ENCODE results near the gene OR52N5. TPM values are rescaled to one million over a fixed set of nuclear protein-coding genes. Genes with fewer than 3 reads are reported as not detected.

OR52N5 gene
- total RNA-seq, 1 donor from 2014 or later: not detected

- POLR2A ChIA-PET: no interaction called here
- no peak for DNase-seq
- TF ChIP-seq CTCF (IDR thresholded peaks at IDR 0.05): no peak
- Mint-ChIP-seq H3K27me3 (peaks cover 8% of the 10 kb centered on the region), H3K27ac (no peak overlapping the region), H3K9me3 (peaks cover 12% of the 10 kb centered on the region), H3K4me1 (peaks cover 8% of the 10 kb centered on the region), H3K36me3 (ENCODE audit: low read depth) (no peaks in the 10 kb centered on the region), H3K4me3 (no peak overlapping the region)
- ATAC-seq (ENCODE audit: low read depth): no peak
- intact Hi-C loops (cut with micrococcal nuclease): no loop called here
- CTCF ChIA-PET: interaction anchor here (2.2 to 2.6 kb wide), 2 partner anchors 119 to 328 kb away, joined by 6 to 10 read pairs; partner anchors contain the start of gene TRIM5
Measured at GRCh38 chr11:5803982-5804381, 20.8 kb upstream of the OR52N5 start.

- ATAC-seq (ENCODE audit: low read depth): no peak
Measured at GRCh38 chr11:5796541-5796940, 13.4 kb upstream of the OR52N5 start.

GRCh38 chr11:5791165-5791564 is 8.0 kb upstream of the OR52N5 start, which contains the start of gene OR52N1:
TSS of gene OR52N1 (minus strand) at chr11:5791265. CDS start at chr11:5788816, 2,449 bp downstream.
- Mint-ChIP-seq H3K4me1 (no peaks in the 10 kb centered on the region), H3K36me3 (ENCODE audit: low read depth) (no peaks in the 10 kb centered on the region), H3K27ac (no peak within 1 kb of the TSS), H3K27me3 (peaks cover 4% of the 10 kb centered on the region), H3K4me3 (no peak within 1 kb of the TSS), H3K9me3 (no peaks in the 10 kb centered on the region)
- ATAC-seq (ENCODE audit: low read depth) (no peak), DNase-seq (no peak)
- POLR2A ChIA-PET: no interaction called here
- no peak for TF ChIP-seq CTCF (IDR thresholded peaks at IDR 0.05)
- intact Hi-C loops (cut with micrococcal nuclease): no loop called here
- CTCF ChIA-PET: no interaction called here

More at GRCh38 chr11:5796541-5796940, 13.4 kb upstream of the OR52N5 start:
- Mint-ChIP-seq H3K27me3 (peaks cover 9% of the 10 kb centered on the region), H3K4me3 (no peak overlapping the region), H3K36me3 (ENCODE audit: low read depth) (no peaks in the 10 kb centered on the region), H3K4me1 (no peaks in the 10 kb centered on the region), H3K27ac (no peak overlapping the region), H3K9me3 (no peaks in the 10 kb centered on the region)
- ChIA-PET CTCF (interaction anchor here (0.6 kb wide), 1 partner anchor 9 kb away, joined by 4 read pairs; no protein-coding TSS in a partner anchor), POLR2A (no interaction called here)
- intact Hi-C loops (cut with micrococcal nuclease): no loop called here
- DNase-seq: no peak
- TF ChIP-seq CTCF (IDR thresholded peaks at IDR 0.05): no peak

- no peak overlapping the region for H3K4me3 Mint-ChIP-seq
- no peaks in the 10 kb centered on the region for H3K36me3 Mint-ChIP-seq (ENCODE audit: low read depth)
- DNase-seq (no peak), ATAC-seq (ENCODE audit: low read depth) (no peak)
- POLR2A ChIA-PET: no interaction called here
- no peaks in the 10 kb centered on the region for H3K27me3 Mint-ChIP-seq
- H3K9me3 Mint-ChIP-seq: no peaks in the 10 kb centered on the region
- intact Hi-C loops (cut with micrococcal nuclease): no loop called here
- CTCF ChIA-PET: no interaction called here
- H3K4me1 Mint-ChIP-seq: no peaks in the 10 kb centered on the region
- TF ChIP-seq CTCF (IDR thresholded peaks at IDR 0.05): no peak
- H3K27ac Mint-ChIP-seq: no peak overlapping the region
Measured at GRCh38 chr11:5767056-5767455, 16.1 kb downstream of the OR52N5 start.

- ATAC-seq (ENCODE audit: low read depth): no peak
- Mint-ChIP-seq H3K27me3 (no peaks in the 10 kb centered on the region), H3K4me1 (no peaks in the 10 kb centered on the region), H3K27ac (no peak within 1 kb of the TSS), H3K9me3 (no peaks in the 10 kb centered on the region), H3K4me3 (no peak within 1 kb of the TSS), H3K36me3 (ENCODE audit: low read depth) (no peaks in the 10 kb centered on the region)
- intact Hi-C loops (cut with micrococcal nuclease): no loop called here
- POLR2A ChIA-PET: no interaction called here
- no peak for DNase-seq
- CTCF ChIA-PET: no interaction called here
- TF ChIP-seq CTCF (IDR thresholded peaks at IDR 0.05): no peak
Measured at GRCh38 chr11:5753943-5754342, 29.2 kb downstream of the OR52N5 start, which contains the start of gene OR52N4. TSS of gene OR52N4 (plus strand) at chr11:5754243. CDS start at chr11:5754741, 498 bp downstream.
